Neural crest cell (in vitro differentiated cells): ENCODE results near the gene ANKRD60. TPM values are rescaled to one million over a fixed set of nuclear protein-coding genes. Genes with fewer than 3 reads are reported as not detected.

ENCODE experiments used
- DNase-seq: peaks from one replicate; pipeline ENCODE4 v3.0.0; 2021; ENCODE audit warnings: low read depth, mixed read lengths, low spot score
- H3K27ac Mint-ChIP-seq: one replicate; pipeline ENCODE4 v1.8.0; 2021; ENCODE audit warnings: mild to moderate bottlenecking, mixed read lengths; ENCODE audit not compliant: unreplicated experiment
- H3K27me3 Mint-ChIP-seq: 2 replicates; pipeline ENCODE4 v1.8.0; 2021; ENCODE audit warnings: low read depth, mild to moderate bottlenecking, mixed read lengths
- H3K36me3 Mint-ChIP-seq: 2 replicates; pipeline ENCODE4 v1.8.0; 2021; ENCODE audit warnings: low read depth, mild to moderate bottlenecking, mixed read lengths
- H3K4me1 Mint-ChIP-seq: 2 replicates; pipeline ENCODE4 v1.8.0; 2021; ENCODE audit warnings: mixed read lengths
- H3K4me3 Mint-ChIP-seq: one replicate; pipeline ENCODE4 v1.8.0; 2021; ENCODE audit warnings: mild to moderate bottlenecking, mixed read lengths
- H3K9me3 Mint-ChIP-seq: 2 replicates; pipeline ENCODE4 v1.8.0; 2021; ENCODE audit warnings: mixed read lengths
- CTCF ChIP-seq: fragments of 200-600 bp; sonication (generic); conservative IDR thresholded peaks from 2 replicates; pipeline ENCODE4 v1.5.0; 2021; ENCODE audit warnings: antibody characterized with exemption, mild to moderate bottlenecking
- total RNA-seq: library from RNA; stranded (reverse); gene quantifications from 2 replicates; pipeline ENCODE4 v1.2.1, GENCODE V29; 2021

ANKRD60 gene
- total RNA-seq, 1 donor from 2014 or later, result not detected

- DNase-seq, result no peak
Observed at GRCh38 chr20:58192567-58192966, 35.9 kb downstream of the ANKRD60 start.

GRCh38 chr20:58192065-58192464 is 36.4 kb downstream of the ANKRD60 start:
- DNase-seq, result no peak
- no peak overlapping the region for H3K27ac Mint-ChIP-seq
- no peak for TF ChIP-seq CTCF
- H3K4me1 Mint-ChIP-seq, result no peaks in the 10 kb centered on the region
- no peak overlapping the region for H3K4me3 Mint-ChIP-seq
- no peaks in the 10 kb centered on the region for H3K36me3 Mint-ChIP-seq
- H3K9me3 Mint-ChIP-seq, result peaks cover 5% of the 10 kb centered on the region
- H3K27me3 Mint-ChIP-seq, result peaks cover 16% of the 10 kb centered on the region

More at GRCh38 chr20:58192567-58192966, 35.9 kb downstream of the ANKRD60 start:
- Mint-ChIP-seq H3K27ac (no peak overlapping the region), H3K27me3 (peaks cover 16% of the 10 kb centered on the region), H3K4me1 (no peaks in the 10 kb centered on the region), H3K36me3 (no peaks in the 10 kb centered on the region), H3K9me3 (peaks cover 5% of the 10 kb centered on the region), H3K4me3 (no peak overlapping the region)
- no peak for TF ChIP-seq CTCF

GRCh38 chr20:58188527-58188926 is 39.9 kb downstream of the ANKRD60 start:
- Mint-ChIP-seq H3K4me1 (no peaks in the 10 kb centered on the region), H3K27me3 (peaks cover 16% of the 10 kb centered on the region), H3K27ac (no peak overlapping the region)

GRCh38 chr20:58184984-58185383 is 43.5 kb downstream of the ANKRD60 start:
- H3K27me3 Mint-ChIP-seq, result peaks cover 16% of the 10 kb centered on the region
- H3K4me1 Mint-ChIP-seq, result no peaks in the 10 kb centered on the region
- no peak overlapping the region for H3K4me3 Mint-ChIP-seq
- H3K36me3 Mint-ChIP-seq, result no peaks in the 10 kb centered on the region
- H3K9me3 Mint-ChIP-seq, result peaks cover 3% of the 10 kb centered on the region
- no peak for DNase-seq
- no peak for TF ChIP-seq CTCF
- H3K27ac Mint-ChIP-seq, result peak overlapping the region; percentile 70

More at GRCh38 chr20:58188527-58188926, 39.9 kb downstream of the ANKRD60 start:
- Mint-ChIP-seq H3K9me3 (peaks cover 3% of the 10 kb centered on the region), H3K36me3 (no peaks in the 10 kb centered on the region), H3K4me3 (no peak overlapping the region)
- TF ChIP-seq CTCF, result no peak
- no peak for DNase-seq

GRCh38 chr20:58184063-58184462 is 44.4 kb downstream of the ANKRD60 start:
- TF ChIP-seq CTCF, result no peak
- Mint-ChIP-seq H3K27me3 (peaks cover 19% of the 10 kb centered on the region), H3K9me3 (peaks cover 3% of the 10 kb centered on the region), H3K4me1 (peaks cover 4% of the 10 kb centered on the region), H3K36me3 (no peaks in the 10 kb centered on the region), H3K4me3 (no peak overlapping the region), H3K27ac (no peak overlapping the region)
- no peak for DNase-seq
